GM19193 (cell line): ENCODE data around the gene STARD13.

Source experiments
- POLR2A ChIP-seq: IDR thresholded peaks from 4 replicates; pipeline ENCODE4 v1.6.1; 2011; ENCODE audit not compliant: insufficient read depth, insufficient read length; ENCODE audit errors: extremely low read depth

Gene STARD13

DNA sequence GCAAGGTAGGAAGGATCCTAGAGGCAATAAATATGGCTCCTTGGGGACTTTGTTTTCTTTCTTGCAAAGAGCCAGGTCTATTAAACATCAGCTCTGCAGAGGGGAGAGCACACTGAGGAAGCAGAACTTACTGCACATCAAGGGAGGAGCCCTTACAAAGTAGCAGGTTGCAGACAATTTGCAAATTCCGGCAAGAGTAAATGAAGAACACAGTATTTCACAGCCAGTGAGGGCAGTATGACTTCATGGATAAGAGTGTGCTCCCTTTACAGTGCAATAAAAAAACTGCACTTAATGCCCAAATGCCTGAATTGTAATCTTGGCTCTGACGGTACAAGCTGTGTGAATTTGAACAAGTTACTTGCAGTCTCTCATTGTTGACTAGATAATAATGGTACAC is 75.5 kb downstream of the STARD13 start:
- no peak for TF ChIP-seq POLR2A

DNA sequence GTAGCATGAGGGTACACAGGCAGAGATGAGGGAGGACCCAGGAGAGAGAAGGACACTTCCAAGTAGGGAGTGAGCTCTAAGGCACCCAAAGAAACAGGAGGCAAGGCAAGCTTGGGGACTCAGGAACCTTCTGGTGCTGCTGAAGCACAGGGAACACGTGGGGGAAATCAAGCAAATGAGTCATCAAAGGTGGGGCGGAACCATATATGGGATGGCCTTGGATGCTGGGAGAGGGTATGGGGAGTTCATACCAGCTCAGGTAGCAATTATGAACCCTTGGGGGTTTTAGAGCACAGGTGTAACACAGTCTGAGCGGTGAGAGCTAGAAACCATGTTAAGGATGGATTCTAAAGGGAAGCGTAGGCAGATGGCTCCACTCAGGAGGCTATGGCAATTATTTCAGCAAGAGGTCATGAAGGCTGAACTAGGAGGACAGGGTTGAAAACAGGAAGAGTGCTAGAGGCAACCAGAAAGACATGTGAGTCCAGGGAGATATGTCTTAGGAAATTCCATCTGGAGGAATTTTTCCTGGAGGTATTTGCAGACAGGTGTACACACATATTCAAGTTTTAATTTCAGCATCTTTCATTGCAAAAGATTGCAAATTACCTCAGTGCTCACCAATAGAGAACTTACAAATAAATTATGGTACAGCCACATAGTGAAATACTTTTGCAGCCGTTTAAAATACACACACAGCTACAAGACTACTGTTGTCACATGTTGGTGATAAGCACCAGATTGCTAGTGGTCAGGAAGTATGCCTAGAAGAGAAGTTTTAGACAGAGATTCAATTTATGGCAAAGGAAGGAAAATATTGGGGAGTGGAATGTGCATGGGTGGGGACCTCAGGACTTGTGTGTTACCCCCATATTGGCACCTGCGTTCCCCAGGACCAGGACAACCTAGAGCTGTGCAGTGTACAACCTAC is 77.0 kb downstream of the STARD13 start:
- no peak for TF ChIP-seq POLR2A

DNA sequence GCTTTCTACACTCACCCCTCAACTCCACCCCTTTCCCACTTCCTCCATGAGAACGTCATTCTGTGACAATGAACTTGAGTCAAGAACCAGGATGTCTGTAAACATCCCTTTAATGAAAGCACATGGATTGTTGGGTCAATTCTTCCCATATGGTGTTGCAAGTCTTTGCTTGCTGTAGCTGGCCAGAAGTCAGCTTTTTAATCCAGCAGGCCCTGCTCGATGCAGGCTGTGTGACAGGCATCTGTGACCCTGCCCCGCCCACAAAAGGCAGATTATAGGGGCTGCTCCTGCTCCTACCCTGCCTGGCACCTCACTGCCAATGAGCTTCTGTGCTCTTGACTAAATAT is 78.0 kb downstream of the STARD13 start:
- no peak for TF ChIP-seq POLR2A

DNA sequence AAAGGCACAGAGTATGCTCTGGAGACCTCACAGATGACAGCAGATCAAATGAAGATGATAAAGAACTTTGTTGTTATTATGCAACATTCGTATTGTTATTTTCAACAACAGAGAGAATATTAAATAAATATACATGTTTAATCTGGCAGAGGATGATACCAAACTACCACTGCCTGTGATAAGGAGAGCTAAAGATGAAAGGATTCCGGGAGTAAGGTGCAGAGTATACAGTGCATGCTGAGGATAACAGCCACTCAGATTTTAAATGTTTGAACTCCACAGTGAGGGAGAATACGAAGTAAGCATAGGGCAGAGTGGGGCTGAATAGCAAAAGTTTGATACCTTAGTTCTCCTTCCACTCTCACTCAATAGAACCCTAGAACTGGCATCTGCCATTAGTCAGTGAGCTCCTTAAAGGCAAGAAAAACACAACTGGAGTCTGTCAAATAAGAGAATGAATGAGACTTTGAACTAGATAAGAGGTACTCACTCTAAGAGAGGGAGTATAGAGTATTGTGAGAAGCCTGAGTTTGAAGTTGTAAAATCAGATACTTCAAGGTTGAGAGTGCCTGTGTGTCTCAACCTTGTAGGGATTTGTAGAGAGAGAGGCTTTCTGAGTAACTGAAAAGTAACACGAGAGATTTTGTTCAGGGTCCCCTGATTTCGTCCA is 78.5 kb downstream of the STARD13 start:
- TF ChIP-seq POLR2A = no peak

DNA sequence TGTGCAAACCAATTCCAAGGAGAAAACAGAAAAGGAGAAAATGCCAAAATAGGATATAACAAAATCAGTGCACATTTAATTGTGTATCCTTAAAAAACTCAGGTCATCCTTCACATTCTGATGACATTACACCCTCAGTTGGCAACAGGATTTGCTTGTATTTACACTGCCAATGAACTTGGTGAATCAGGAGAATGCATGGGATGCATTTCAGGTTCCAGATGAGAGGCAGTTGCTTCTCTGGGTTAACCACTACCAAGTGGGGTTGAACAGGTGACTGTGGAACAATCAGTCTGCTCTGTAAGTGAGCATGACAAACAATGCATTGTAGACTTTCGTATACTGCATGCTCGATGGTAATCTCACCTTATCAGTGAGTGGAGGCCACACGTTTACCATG is 79.1 kb downstream of the STARD13 start:
- TF ChIP-seq POLR2A = no peak

DNA sequence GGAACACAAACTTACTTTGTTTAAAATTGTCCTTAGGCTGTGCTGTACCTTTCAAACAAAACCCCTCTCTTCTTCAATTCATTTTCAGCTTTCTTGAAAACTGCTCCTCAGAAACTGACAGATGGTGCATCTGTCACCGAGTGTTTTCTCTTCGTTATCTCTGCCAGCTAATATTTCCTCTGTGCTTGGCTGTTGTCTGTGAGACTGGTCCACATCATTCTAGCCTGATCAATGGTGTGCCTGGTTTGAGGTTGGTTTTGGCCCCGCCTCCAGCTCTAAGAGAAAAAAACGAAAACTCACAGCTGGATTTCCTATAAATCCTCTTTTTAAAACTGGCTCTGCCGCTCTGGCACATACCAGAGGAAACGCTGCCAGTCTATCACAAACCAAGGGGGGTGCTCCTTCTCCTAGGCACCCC is 79.7 kb downstream of the STARD13 start:
- peak; percentile 54 for TF ChIP-seq POLR2A

DNA sequence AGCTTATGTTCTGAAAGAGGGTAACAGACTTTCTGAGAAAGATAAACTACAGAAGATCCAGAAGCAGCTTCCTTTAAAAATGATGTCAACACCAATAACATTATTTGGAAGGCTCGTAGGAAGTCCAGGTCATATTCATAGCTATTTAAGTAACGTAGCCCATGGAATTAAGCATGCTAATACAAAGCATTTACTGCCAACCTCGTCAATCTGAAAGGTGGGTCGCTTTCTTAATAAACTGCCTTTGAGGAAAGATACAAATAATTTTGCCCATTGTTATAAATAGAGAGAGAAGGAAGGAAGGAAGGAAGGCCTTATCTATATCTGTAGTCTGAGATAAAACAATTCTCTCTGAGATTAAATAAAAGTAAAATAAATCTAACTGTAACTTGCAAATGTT is 80.3 kb downstream of the STARD13 start:
- TF ChIP-seq POLR2A = no peak

DNA sequence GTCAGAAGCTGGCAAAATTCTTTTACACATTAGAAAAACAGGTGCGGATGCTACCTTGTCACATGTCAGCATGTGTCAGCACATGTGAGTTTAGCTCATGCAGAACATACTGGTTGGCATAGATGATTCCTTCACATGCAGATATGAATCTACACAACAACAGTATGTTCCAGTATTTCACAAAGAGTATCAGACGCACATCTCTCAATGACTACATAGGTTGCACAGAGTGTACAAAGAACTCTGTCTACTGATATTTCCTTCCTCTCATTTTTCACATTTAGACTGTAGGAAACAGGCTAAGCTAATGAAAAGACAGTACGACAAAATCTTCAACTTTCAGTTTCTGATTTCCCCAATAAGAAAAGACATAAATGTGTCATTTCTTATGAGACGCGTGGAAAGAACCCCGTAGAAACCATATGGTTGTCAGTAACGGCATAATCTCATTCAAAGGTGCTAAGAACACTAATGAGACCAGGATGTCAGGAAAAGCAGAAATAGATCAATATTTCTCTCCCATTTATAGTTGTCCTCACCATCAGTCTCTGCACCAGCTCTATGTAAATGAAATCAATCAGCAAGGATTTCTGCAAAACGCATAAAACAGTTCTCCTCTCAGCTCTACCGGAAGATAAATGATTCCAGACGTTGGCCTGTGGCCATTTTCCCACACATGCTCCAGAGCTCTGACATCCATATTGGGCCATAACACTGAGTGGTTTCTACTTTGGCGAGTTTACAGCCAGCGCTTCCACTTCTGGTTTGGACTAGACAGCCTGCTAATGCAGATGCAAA is 81.2 kb downstream of the STARD13 start:
- no peak for TF ChIP-seq POLR2A

DNA sequence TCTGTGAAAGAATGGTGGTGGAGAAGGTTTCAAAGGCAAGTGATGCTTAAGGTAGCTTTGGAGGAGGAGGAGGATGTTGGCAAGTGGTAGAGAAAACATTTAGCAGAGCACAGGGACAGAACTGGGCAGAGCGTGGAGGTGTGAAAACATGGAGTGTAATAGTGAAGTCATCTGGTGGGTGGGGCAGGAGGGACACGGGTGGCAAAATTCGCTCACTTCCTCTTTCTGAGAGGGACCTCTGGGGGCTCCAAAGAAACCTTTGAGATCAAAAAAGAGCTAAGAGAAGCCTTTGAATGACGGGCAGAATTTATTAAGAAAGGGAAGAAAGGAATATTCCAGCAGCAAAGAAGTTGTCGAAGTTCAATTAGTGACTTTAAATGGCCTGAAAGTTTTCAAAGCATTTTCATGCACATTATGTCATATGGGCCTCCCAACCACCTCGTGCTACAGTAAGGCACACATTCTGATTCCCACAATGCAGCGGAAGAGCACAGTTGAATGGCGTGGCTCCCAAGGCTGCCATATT is 82.8 kb downstream of the STARD13 start:
- TF ChIP-seq POLR2A = no peak

DNA sequence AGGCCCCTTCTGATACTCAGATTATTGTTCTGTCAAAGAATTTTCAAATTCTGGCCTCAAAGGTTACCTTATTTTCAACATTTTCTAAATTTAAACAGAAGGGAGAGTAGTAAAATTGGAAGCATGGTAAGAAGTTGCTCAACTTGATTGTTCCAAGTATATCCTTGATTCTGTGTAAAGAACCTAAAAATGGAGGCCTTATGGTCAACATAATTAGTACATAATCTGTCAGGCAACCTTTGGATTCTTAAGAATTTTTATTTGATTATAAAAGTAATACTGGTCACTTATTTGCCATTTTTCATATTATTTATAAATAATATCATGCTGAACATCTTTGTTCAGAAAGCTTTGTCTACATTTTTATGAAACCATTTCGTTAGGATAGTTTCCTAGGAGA is 83.9 kb downstream of the STARD13 start:
- TF ChIP-seq POLR2A = no peak

DNA sequence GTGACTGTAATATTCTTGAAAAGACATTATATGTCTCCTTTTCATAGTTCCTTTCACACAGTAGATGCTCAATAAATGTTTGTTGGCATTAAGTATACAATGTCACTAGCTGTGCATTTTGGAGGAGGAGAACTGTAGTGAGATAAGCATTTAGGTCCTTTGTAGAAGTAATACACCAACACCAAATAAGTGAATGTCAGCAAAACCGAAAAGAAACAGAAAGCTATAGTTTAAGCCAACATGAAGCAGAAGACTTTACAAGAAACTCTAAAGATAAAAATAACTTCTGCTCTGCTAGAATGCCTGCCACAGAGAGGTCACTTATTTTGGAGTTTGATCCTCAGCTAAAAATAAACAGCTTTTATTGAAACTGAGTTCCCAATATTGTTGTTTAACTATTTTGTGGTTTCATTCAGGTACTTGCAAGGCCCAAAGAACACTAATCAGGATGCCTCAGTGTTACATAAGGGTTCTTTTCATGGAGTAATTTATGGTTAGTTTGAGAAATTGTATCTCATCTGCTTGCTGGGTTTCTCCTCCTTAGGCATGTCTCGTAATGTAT is 86.2 kb downstream of the STARD13 start:
- TF ChIP-seq POLR2A = no peak

DNA sequence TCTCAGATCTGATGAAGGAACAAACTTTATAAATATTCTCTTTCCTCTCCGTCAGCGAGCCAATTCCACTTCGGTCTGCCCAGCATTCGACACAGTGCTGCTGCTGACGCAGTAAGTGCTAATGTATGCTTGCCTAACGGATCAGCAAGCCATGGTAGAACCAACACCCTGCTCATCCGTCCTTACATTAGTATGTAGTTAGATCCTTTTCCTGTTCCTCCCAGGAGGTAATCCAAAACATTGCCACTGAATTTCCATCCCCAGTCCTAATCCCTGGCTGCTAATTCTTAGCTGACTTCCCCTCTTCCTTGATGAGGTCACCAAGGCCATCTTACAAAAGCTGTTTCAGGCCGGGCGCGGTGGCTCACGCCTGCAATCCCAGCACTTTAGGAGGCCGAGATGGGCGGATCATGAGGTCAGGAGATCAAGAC is 88.0 kb downstream of the STARD13 start:
- TF ChIP-seq POLR2A = no peak

DNA sequence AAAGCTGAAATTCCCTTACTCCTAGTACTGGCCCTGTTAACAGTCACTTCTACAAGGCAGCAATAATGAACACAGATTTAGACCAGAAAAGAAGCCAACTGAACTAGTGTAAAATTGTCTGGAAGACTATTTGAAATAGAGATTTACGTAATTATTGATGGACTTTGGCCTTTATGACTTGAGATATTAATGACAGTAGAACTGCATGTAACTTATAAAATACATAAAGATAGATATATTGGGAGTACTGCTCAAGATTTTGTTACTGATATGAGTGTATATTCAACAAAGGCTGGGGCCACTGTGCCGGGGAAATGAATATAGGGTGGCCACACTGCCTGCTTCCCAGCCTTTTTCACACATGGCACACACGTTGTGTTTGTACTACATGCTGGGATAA is 88.8 kb downstream of the STARD13 start:
- TF ChIP-seq POLR2A = no peak

DNA sequence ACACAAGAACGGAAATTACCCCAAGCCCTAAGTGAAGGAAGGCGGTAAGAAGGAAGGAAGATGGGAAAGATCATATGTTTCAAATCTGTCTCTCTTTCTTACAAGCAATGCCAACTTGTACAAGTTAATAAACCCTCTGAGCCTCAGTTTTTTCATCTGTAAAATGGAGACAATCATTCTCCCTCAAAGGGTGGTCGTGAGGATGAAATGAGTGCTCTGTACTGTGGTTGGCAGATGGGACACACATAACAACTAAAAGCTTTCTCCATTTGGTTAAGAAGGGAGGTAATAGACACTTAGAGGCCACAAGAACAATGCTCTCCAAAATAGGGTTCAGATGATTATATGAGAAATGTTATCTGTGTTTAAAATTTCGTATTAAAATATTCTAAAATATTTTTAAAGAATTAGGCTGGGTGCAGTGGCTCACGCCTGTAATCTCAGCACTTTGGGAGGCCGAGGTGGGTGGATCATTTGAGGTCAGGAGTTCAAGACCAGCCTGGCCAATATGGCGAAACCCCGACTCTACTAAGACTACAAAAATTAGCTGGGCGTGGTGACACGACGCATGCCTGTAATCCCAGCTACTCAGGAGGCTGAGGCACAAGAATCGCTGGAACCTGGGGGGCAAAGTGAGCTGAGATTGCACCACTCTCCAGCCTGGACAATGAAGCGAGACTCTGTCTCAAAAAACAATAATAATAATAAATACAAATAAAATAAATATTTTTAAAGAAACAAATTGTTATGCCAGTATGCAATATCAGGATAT is 89.7 kb downstream of the STARD13 start:
- TF ChIP-seq POLR2A = no peak

DNA sequence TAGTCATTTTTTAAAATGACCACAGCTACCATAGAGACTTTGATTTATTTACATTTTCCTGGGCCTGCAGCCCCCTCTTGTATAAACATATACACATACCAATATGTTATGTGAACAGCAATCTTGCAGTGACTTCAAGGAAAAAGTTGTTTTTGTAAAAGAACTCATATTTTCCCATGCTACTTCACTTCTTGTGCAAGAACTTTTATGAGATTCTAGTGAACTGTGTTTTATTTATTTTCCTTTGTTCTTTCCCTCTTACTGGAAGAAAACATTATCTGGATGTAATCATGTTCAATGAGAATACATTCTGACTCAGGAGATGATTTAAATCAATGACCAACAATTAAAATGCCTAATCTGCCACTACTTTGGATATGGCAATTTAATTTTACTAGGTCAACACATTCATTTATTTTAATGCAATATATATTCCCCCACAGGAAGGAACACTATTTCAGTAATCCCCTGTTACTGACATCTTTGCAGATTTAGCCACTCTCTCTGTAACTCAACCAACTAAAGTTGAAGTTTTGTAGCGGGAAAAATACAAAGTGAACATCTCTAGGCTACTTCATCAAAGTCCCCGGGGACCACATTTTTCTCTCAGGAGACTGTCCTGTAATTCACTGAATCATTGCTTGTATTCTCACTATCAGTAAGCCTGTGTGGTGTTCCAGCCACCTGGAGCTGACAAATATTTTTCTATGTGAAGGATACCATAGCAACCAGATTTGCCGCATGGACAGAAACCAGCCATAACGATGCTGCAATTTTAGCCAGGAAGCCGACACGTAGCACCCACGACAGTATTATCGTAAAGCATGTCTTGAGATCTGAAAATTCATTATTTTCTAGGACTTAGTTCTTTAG is 90.5 kb downstream of the STARD13 start:
- TF ChIP-seq POLR2A = no peak
